Measurements from ENCODE around the gene C2orf76.

Gene C2orf76

GRCh38 chr2:119301413-119301812, 65.2 kb downstream of the C2orf76 start:
- DNase-seq (ENCODE audit: low read depth): no peak

GRCh38 chr2:119295688-119296375, 70.8 kb downstream of the C2orf76 start:
- no peak for DNase-seq (ENCODE audit: low read depth)
- no peak overlapping the region for H3K4me3 ChIP-seq (ENCODE audit: low read length)
- TF ChIP-seq CTCF (IDR thresholded peaks at IDR 0.05; ENCODE audit: insufficient read depth, low read depth, low read length, missing control alignments): no peak

More at GRCh38 chr2:119301413-119301812, 65.2 kb downstream of the C2orf76 start:
- no peak for TF ChIP-seq CTCF (IDR thresholded peaks at IDR 0.05; ENCODE audit: insufficient read depth, low read depth, low read length, missing control alignments)
- H3K4me3 ChIP-seq (ENCODE audit: low read length): no peak overlapping the region

- no peak for TF ChIP-seq CTCF (IDR thresholded peaks at IDR 0.05; ENCODE audit: insufficient read depth, low read depth, low read length, missing control alignments)
- no peak for DNase-seq (ENCODE audit: low read depth)
- H3K4me3 ChIP-seq (ENCODE audit: low read length): no peak overlapping the region
Observed at GRCh38 chr2:119294671-119295070, 72.0 kb downstream of the C2orf76 start.

- DNase-seq (ENCODE audit: low read depth): no peak
- TF ChIP-seq CTCF (IDR thresholded peaks at IDR 0.05; ENCODE audit: insufficient read depth, low read depth, low read length, missing control alignments): no peak
- H3K4me3 ChIP-seq (ENCODE audit: low read length): no peak overlapping the region
Observed at GRCh38 chr2:119293900-119294299, 72.7 kb downstream of the C2orf76 start.

GRCh38 chr2:119293254-119293653, 73.4 kb downstream of the C2orf76 start:
- no peak for TF ChIP-seq CTCF (IDR thresholded peaks at IDR 0.05; ENCODE audit: insufficient read depth, low read depth, low read length, missing control alignments)
- no peak overlapping the region for H3K4me3 ChIP-seq (ENCODE audit: low read length)
- peak; percentile 68 for DNase-seq (ENCODE audit: low read depth)

GRCh38 chr2:119292226-119292625, 74.4 kb downstream of the C2orf76 start:
- TF ChIP-seq CTCF (IDR thresholded peaks at IDR 0.05; ENCODE audit: insufficient read depth, low read depth, low read length, missing control alignments): peak; percentile 29
- peak; percentile 29 for DNase-seq (ENCODE audit: low read depth)
- no peak overlapping the region for H3K4me3 ChIP-seq (ENCODE audit: low read length)

- no peak for DNase-seq (ENCODE audit: low read depth)
- no peak for TF ChIP-seq CTCF (IDR thresholded peaks at IDR 0.05; ENCODE audit: insufficient read depth, low read depth, low read length, missing control alignments)
- H3K4me3 ChIP-seq (ENCODE audit: low read length): no peak overlapping the region
Observed at GRCh38 chr2:119291588-119292167, 75.0 kb downstream of the C2orf76 start.
